Panc1 (cell line): ENCODE measurements around the gene INTS1.

Experiments used
- CTCF ChIP-seq: fragments of 450-650 bp; IDR thresholded peaks from 2 replicates; pipeline ENCODE4 v1.5.1; 2017; ENCODE audit warnings: mild to moderate bottlenecking
- POLR2AphosphoS5 ChIP-seq: IDR thresholded peaks from 2 replicates; pipeline ENCODE4 v1.6.1; 2012; ENCODE audit warnings: mild to moderate bottlenecking, low read depth, low read length, moderate library complexity

GRCh38 chr7:1541431-1542162 is 37.4 kb upstream of the INTS1 start:
- TF ChIP-seq CTCF, result no peak
- no peak; the same call in 1 of the 2 replicates for TF ChIP-seq POLR2AphosphoS5
